HG03354 (cell line): ENCODE data around the gene CSF3R.

ENCODE experiments used
- ATAC-seq: cut with Tn5 transposase; IDR thresholded peaks from one replicate; pipeline ENCODE4 v1.9.1; 2021; ENCODE audit warnings: mild to moderate bottlenecking; ENCODE audit not compliant: unreplicated experiment, poor library complexity, severe bottlenecking

CSF3R gene

GRCh38 chr1:36438715-36439114 lies 44.0 kb downstream of the CSF3R start:
- ATAC-seq, result no peak

GRCh38 chr1:36436821-36437220 lies 45.9 kb downstream of the CSF3R start:
- ATAC-seq, result no peak

- ATAC-seq, result no peak
Measured at GRCh38 chr1:36433102-36433501, 49.6 kb downstream of the CSF3R start.

GRCh38 chr1:36432616-36433015 lies 50.1 kb downstream of the CSF3R start:
- ATAC-seq, result no peak

GRCh38 chr1:36425791-36426190 lies 56.9 kb downstream of the CSF3R start:
- ATAC-seq, result no peak

GRCh38 chr1:36421649-36422048 lies 61.1 kb downstream of the CSF3R start:
- no peak for ATAC-seq

- peak; percentile 56 for ATAC-seq
Measured at GRCh38 chr1:36420836-36421317, 61.8 kb downstream of the CSF3R start.

GRCh38 chr1:36420409-36420808 lies 62.3 kb downstream of the CSF3R start:
- ATAC-seq, result no peak

- no peak for ATAC-seq
Measured at GRCh38 chr1:36419569-36419968, 63.1 kb downstream of the CSF3R start.

GRCh38 chr1:36419140-36419539 lies 63.6 kb downstream of the CSF3R start:
- ATAC-seq, result no peak

- no peak for ATAC-seq
Measured at GRCh38 chr1:36417931-36418330, 64.8 kb downstream of the CSF3R start.
